NCI-H2196 (cell line): ENCODE results near the gene OGDH.
A peak's percentile ranks its signal among the peaks of the same experiment; 100 is the strongest.

ENCODE experiments used
- DNase-seq: peaks from one replicate; lab custom pipeline; 2025; ENCODE audit not compliant: unreplicated experiment; lab: John Stamatoyannopoulos, UW

OGDH gene

DNA sequence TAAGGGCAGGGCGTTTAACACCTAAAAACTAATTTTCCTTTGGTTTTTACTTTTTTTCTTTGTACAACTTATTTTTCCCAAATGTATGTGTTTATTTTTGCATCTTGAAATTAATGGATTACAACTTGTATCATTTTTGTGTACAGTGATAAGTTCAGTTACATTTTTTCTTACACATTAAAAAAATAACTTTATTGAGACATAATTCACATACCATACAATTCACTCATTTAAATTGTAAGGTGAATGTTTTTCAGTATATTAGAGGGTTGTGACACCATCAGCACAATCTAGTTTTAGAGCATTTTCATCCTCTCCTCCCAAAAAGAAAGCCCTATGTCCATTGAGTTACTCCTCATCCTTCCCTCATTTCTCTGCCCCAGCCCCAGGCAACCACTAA, 11.6 kb downstream of the OGDH start:
- DNase-seq, result no peak

DNA sequence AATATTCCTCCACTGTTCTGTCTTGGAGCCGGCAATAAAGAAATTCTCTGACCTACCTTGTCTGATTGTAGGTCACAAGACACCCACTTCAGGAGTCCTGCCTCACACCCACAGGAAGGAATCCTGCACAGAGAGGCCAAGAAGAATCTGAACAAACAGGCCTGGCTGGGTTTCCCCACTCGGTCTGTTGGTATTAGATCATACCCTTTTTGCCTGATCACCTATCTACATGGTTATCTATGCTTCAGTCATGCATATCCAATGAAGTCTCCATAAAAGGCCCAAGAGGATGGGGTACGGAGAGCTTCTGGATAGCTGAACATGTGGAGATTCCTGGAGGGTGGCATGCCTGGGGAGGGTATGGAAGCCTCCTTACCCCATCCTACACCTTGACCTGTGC, 12.3 kb downstream of the OGDH start:
- DNase-seq, result peak; percentile 27

DNA sequence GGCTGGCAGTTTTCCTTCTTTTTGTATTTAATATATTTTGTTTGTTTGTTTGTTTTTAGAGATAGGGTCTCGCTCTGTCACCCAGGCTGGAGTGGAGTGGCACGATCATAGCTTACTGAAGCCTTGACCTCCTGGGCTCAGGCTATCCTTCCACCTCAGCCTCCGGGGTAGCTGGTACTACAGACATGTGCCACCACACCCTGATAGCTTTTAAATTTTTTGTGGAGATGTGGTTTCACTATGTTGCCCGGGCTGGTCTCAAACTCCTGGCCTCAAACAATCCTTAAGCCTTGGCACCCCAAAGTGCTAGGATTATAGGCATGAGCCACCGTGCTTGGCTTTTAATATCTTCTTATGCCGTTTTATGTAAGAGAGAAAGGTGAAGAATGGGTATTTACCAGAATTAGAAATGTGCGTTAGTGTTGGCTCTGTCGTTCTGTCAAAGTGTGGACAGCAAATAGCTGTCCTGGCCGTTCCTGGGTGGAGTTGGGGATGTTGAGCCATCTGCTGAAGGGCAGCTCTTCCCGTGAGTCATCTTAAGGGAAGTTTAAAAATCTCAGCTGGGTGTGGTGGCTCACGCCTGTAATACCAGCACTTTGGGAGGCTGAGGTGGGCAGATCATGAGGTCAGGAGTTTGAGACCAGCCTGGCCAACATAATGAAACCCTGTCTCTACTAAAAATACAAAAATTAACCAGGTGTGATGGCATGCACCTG, 14.8 kb downstream of the OGDH start:
- DNase-seq, result no peak

DNA sequence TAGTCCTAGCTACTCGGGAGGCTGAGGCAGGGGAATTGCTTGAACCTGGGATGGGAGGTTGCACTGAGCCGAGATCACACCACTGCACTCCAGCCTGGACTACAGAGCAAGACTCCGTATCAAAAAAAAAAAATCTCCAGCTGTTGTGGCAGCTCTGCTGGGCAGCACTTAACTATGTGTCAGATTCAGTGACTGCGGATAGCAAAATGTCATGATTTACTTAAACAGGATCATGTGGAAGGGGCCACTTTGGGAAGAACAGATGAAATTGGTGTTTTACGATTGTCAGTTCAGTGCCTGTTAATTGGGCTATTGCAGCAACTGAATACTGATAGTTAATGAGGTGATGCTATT, 15.3 kb downstream of the OGDH start:
- no peak for DNase-seq

DNA sequence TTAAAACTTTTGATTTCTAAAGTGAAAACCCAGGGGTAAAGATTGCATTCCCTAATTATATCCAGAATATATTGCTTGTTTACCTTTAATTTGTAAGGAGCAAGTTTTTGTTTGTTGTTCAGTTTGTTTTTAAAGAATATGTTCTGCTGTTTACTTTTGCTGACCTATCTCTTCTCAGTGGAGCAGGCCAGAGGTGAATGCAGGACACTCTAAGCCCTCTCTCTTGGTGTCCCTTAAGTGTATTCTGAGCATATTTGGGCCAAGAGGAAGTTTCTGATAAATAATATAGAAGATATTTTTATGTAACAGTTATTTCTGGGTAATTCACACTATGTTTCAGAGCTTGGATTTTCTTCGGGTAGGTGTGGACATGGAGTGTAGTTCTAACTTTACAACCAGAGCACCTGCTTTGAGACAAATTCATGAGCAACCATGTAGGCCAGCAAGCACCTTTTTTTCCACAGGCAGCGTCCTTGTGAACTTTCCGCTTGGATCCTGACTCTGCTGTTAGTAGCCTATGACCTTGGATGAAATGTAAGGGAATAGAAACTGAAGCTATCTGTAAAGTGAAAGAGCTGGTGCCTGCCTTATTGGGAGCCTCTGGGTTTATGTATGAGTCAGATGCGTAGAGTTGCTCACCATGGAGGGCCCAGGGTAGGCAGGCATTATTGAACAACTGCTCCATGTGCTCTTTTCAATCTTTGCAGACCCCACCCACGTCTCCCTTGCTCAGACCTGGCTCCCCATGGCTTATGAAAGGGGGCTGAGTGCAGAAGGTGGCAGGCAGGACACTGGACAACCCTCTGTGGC, 16.1 kb downstream of the OGDH start:
- no peak for DNase-seq

DNA sequence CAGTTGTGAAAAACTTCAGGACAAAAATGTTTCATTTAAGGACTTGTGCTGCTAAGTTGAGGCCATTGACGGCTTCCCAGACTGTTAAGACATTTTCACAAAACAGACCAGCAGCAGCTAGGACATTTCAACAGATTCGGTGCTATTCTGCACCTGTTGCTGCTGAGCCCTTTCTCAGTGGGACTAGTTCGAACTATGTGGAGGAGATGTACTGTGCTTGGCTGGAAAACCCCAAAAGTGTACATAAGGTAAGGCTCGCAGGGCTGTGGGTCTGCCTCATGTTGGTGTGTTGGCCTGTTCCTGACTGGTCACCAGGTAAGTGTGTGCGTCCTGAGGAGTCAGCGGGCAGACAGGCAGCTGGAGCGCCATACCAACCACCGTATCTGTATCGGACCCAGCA, 17.9 kb downstream of the OGDH start:
- DNase-seq, result no peak

DNA sequence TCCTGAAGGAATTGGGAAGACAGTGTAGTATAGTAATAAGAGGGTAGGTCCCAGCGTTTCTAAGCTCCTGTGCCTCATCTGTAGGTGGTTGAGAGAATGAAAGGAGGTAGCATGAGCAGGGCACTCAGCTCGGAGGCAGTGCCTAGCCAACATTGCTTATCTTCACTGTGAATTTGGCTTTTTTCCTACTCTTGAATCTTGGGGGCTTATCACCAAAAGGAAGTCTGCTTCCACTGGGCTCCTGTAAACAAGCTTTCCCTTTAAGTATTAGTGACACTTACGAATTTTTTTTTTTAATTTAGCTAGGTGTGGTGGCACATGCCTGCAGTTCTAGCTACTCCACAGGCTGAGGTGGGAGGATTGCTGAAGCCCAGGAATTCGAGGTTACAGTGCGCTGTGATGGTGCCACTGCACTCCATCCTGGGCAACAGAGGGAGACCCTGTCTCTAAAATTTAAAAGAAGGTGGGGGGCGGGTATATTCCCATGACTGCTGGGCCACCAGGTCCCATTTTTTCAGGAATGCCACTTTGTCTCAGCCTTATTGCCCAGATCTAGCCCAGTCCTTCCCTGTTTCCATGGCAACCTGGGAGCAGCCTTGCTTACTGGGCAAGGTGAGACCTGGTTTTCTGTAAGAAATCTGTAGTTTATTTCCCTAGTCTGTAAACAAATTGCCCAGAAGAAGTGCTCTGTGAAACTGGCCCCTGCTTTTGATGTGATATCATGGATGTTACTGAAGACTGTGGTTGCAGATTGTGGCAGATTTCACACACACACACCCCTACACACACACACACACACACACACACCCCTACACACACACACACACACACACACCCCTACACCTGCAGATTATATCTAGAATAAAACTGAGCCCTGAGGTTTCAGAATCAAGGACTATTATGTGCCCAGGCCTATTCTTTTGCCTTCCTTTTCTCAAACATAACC, 19.4 kb downstream of the OGDH start:
- peak; percentile 18 for DNase-seq

DNA sequence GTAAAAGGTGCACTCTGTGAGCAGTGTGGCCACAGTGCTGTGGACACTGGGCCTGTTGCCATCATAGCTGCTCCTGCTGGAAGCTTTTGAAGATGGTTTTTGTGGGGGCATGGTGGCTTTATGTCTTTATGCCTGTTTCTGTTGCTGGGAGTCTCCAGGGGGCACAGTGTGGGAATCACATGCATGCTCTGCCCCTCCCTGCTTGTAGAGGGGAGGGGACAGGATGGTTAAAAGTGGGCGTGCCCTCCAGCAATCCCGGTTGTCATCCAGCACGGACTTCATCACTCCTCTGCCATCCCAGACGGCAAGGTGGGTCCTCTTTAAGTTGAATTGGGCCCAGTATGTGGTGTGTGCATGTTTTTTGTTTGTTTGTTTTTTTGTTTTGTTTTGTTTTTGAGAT, 20.2 kb downstream of the OGDH start:
- no peak for DNase-seq

DNA sequence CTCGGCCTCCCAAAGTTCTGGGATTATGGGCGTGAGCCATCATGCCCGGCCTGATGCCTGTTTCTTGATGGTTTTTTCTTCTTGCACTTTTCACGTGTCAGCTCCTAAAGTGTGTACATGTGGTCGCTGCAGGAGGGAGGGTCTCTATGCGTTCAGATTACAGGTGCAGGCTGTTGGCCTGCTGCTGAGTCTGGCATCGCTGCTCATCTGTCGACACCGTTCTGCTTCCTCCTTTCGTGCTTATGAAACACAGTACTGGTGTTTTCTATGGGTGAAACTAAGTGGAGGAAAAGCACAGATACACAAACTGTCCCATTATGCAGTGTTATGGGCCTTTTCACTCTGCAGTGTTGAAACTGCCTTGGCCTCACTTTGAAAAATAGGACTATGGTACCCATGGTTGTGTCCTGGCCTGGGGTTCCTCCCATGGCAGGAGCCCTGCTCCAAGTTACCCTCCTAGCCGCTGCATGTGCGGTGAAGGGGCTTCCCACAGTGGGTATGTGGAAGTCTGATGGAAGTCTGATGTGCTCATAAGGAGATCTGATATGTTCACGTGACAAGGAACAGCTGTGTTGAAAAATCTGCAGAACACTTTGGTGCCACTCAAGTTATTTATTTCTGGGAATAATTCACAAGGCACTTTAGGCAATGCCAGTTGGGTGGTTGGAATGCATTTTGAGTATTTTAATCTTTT, 23.5 kb downstream of the OGDH start:
- DNase-seq, result no peak

DNA sequence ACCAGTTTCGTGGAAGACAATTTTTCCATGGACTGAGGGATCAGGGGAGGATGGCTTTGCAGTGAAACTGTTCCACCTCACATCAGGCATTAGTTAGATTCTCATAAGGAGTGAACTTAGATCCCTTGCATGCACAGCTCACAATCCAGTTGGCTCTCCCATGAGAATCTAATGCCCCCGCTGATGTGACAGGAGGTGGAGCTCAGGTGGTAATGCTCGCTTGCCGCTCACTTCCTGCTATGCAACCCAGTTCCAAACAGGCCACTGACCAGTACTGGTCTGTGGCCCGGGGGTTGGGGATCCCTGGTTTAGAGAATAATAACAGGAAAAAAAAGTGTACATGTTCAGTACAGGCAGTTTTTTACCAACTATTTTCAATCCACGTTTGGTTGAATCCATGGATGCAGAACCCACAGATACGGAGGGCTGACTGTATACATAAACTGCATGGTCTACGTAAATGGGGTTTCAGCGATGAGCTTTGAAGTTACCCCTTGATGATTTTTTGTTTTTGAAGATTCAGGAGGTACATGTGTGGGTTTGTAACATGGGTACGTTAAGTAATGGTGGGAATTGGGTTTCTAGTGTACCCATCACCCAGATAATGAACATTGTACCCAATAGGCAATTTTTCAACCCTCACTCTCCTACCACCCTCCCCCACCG, 24.5 kb downstream of the OGDH start:
- no peak for DNase-seq

DNA sequence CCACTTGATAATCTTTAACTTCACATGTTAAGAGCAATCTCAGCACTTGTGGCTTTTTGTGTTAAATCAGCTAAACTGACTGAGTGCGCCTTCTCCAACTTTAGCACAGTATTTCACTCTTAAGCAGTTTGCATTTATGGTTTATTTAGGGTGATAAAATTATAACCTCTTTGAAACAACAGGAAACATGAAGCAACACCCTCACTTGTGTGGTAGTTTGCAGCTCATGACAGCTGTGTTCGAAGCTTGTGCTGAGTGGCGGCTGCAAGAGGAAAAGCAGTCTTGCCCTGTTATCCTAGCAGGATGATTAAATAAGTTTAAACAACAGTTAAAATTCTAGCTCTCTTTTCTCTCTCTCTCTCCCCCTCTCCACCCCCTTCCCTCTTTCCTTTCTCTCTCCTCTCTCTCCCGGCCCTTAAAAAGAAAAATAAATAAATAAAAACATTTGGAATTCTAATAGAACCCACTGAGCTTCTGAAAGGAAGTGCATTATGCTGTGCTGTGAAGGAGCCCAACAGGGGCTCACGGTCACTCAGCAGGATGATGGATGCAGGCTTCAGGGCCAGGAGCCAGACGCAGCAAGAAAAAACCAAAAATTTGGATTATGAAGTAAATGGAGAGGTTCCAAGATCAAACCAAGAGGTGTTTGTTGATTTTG, 25.2 kb downstream of the OGDH start:
- DNase-seq, result no peak

DNA sequence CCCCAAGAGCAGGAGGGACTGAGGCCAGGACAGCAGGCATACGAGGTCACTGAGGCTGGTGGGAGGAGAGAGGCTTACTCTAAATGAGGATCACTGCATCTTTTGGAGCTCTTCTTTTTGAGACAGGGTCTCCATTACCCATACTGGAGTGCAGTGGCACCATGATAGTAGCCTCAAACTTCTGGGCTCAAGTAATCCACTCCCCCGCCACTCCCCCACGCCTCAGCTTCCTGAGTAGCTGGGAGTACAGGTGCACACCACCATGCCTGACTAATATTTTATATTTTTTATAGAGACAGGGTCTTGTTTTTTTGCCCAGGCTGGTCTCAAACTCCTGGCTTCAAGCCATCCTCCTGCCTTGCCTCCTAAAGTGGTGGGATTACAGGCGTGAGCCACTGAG, 25.8 kb downstream of the OGDH start:
- DNase-seq, result no peak

DNA sequence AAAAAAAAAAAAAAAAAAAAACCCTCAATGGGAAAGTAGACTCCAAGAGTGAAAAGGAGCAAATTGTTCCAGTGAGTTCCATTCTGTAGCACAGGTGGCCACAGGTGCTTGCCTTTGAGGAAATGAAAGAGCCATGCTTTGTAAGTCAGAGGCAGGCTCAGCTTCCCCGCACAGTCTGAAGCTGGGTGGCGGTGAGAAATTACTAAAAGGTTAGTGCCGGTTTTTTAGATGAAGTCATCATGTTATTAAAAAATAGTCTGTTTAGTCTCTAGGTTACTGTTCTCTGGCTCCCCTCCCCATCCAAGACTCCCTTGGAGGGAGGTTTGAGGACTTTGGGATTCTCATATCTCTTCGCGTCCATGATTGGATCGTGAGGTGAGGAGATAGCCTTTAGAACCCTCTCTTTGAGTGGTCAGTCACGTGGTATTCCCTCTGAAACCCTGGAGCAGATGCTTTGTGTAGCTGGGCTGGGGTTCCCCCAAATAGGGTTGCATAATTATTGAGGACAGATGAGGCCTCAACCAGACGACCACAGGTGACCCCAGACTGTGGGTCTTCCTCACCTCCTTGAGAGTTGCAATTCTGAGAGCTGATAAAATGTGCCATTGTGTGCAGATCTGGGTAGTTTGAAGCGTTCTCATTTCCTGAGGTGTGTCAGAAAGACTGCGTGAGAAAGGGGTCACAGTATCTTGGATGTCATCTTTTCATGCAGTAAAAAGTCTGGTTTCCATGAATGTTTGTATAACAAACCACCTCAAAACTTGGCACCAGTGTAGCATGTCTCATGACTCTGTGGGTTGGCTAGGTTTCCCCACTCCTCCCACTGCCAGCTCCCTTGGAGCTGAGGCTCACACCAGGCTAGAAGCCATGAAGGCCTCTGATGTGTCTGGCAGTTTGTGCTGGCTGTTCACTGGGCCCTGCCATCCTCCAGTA, 27.1 kb downstream of the OGDH start:
- DNase-seq, result peak; percentile 87

DNA sequence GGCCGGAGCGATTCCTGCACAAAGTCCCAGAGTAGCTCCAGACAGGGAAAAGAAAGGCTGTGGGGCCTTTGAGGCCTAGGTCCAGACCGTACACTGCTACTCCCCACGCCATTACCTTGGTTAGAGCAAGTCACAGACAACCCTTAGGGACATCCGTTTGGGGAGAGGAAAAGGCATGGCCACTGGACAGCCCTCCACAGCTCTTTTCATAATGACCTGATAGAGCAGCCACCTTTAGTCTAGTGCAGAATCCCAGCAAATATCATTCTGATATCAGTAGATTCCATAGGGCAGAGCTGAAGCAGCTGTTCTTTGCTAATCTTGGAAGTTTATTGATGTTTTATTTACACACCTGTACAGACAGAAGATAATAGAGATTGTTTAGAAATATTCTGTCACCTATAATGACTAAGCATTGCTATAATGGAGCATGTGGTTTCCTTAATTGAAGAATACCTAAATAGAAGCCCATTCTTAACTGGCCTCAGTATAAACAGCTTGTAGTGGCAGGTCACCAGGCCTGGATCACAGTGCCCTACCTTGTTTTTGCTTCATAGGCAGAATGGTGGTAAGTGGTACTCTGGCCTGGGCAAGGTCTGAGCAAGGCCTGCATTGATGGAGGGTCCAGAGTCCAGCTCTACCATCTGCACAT, 27.9 kb downstream of the OGDH start:
- peak; percentile 46 for DNase-seq

DNA sequence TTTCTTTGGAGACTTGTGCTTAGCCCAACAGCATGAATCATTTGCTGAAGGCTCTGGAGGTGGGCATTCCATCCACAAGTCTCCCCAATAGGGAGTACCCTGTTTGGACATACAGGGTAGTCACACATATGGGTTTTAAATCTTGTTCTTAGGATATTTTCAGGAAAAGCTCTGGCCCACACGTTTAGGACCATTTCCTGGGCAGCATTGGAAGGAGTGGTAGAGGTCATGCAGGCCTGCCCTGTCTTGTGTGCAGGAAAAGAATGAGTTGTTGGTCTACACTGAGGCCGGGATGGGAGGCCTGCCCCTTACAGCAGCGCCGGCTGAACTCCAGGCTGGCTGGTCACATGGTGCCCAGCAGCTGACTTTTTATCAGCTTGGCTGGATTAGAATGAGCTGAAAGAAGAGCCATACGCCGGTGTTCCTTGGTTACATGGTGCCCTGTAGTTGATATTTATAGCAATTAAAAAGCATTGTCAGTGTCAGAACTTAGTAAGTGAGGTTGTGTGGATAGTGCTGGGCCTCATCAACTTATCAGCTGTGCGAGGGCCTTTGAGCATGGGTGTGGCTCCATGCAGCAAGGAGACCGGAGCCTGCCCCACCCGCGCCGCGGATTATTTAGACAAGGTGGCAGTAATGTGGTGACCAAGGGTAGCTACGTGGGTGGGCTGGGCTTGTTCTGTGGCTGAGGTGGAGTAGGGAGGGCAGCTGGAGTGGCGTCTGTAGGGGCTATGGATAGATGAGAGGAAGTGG, 28.6 kb downstream of the OGDH start:
- no peak for DNase-seq

DNA sequence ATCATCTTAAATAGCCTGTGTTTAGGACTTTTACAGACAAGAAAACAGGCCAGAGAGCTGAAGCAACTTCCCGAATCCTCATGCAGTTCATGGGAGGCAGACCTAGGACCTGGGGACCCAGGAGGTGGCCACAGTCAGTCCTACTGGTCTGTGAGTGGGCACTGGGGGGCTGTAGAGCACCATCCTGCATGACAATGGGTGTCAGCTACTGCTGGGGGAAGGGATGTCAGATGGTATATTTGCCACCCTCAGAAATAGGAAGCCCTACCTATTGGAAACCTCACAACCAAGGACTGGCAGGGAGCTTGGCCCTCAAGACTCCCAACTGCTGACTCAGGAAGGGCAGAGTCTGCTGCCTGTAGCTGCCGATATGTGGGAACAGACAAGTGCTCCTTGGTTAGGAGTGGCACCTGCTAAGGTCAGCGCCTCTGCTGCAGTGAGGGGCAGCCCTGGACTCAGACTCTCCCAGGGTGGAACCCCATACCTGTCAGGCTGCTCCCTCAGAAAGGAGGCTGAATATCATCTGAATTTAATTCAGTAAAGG, 29.7 kb downstream of the OGDH start:
- no peak for DNase-seq

DNA sequence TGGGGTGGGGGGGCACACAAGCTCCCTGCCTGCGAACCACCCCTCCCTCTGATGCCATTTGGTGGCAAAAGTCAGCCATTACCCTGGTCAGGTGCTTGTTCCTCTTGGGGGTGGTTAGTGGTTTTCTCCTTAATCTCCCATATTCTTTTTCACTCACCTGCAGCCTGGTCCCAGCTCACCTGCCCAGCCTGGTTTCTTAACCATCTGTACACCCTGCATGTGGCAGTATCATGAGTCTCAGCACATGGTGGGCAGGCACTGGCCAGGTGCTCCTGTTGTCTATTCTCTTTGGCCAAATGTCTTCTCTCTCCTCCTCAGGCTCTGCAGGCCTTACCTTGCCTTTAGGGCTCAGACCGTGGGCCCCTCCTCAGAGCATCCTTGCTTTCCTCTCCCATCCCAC, 30.5 kb downstream of the OGDH start:
- no peak for DNase-seq
